NOMO-1 treated with DMSO at 0.1 percent for 48 hours (cell line): ENCODE data around the gene SLITRK5.

ENCODE experiments used
- DNase-seq: peaks from one replicate; lab custom pipeline; 2025; ENCODE audit not compliant: unreplicated experiment; lab: John Stamatoyannopoulos, UW

SLITRK5 gene, protein sequence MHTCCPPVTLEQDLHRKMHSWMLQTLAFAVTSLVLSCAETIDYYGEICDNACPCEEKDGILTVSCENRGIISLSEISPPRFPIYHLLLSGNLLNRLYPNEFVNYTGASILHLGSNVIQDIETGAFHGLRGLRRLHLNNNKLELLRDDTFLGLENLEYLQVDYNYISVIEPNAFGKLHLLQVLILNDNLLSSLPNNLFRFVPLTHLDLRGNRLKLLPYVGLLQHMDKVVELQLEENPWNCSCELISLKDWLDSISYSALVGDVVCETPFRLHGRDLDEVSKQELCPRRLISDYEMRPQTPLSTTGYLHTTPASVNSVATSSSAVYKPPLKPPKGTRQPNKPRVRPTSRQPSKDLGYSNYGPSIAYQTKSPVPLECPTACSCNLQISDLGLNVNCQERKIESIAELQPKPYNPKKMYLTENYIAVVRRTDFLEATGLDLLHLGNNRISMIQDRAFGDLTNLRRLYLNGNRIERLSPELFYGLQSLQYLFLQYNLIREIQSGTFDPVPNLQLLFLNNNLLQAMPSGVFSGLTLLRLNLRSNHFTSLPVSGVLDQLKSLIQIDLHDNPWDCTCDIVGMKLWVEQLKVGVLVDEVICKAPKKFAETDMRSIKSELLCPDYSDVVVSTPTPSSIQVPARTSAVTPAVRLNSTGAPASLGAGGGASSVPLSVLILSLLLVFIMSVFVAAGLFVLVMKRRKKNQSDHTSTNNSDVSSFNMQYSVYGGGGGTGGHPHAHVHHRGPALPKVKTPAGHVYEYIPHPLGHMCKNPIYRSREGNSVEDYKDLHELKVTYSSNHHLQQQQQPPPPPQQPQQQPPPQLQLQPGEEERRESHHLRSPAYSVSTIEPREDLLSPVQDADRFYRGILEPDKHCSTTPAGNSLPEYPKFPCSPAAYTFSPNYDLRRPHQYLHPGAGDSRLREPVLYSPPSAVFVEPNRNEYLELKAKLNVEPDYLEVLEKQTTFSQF

GRCh38 chr13:87671031-87671752, at the start of gene SLITRK5:
SLITRK5 (plus strand) TSS chr13:87671371; CDS start chr13:87675389, 4,018 bp downstream.
- DNase-seq: peak; percentile 76

GRCh38 chr13:87622971-87623370, 48.2 kb upstream of the SLITRK5 start:
- DNase-seq: no peak

DNA sequence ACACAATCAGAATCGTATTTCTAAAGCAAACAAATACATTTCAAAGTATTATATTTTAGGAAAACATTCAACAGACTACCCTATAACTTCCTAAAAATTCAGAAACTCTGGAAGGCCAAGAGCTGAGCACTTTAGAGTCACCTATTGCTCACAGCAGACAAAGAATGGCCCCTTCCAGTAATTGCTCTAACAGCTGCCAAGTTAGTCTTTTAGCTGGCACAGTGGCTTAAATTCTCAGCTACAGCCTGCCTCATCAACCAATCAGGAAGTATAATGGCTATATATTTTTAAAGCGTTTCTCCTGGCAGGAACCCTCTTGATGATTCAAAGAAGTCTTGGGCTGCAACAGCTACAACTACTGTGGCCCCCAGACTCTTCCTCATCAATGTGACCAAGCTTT, 14.9 kb upstream of the SLITRK5 start:
- DNase-seq: no peak

- DNase-seq: no peak
Observed at GRCh38 chr13:87661471-87661870, 9.7 kb upstream of the SLITRK5 start.

GRCh38 chr13:87666831-87667230, 4.3 kb upstream of the SLITRK5 start:
- DNase-seq: no peak

GRCh38 chr13:87667686-87668085, 3.5 kb upstream of the SLITRK5 start:
- DNase-seq: no peak

GRCh38 chr13:87669379-87669978, 1.7 kb upstream of the SLITRK5 start:
- peak; percentile 29 for DNase-seq

DNA sequence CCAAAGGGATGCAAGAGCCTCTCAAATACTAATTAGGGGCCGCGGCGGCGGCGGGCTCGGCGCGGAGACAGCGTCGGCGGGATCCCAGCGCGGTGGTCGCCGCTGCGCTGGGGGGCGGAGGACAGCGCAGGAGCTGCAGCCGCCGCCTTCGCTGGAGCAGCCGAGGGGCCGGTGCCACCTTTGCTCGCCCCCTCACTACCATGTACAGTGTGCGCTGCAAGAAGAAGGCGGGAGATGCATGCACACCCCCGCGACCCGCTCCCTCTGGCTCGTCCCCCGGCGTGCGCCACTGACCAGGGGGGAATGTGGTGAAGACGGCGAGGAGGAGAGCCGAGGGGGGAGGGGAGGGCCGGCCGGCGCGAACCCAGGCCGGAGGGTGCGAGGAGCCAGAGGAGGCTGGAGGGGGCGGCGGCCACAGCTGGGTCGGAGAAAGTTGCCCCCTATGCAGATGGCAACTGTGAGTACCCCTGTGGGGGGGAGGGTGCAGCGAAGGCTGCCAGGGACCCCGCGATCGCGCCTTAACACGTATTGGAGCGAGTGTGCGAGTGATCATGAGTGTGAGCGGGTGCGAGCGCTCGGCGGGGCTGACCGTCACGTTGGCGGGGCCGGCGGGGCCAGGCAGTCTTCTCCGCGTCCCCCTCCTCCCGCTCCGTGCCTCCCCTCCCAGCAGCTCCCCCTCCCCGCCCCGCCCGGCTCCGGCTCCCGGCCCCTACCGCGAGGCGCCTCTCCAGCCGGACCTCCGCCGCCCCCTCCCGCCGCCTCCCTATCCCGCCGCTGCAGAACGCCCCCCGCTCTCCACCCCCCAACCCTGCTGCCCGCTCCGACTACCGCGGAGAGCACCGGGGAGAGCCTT, 808 bp downstream of the SLITRK5 start:
- no peak for DNase-seq

DNA sequence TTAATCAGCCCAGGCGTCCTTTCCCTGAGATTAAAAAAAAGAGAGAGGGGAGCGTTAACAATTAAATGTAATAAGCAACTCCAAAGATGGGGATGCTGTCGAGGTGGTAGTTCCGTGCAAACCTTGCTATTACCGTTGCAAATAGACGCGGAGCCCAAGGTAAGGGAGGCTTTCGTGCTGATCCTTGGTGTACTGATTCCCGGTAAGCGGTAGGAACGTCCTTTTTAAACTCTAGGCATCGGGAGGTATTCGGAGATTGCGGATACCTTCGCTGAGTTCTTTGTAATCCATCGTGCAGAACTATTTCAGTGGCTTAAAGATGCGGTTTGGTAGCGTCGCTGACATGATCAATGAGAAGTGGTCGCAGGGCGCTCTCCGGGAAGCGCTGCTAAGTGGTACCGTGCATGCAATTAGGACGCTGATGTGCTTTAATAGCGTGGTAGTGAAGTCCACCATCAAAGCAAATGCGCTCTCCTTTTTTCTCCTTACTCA, 3.1 kb downstream of the SLITRK5 start:
- DNase-seq: no peak

- no peak for DNase-seq
Observed at GRCh38 chr13:87675851-87676250, 4.7 kb downstream of the SLITRK5 start.

- DNase-seq: no peak
Observed at GRCh38 chr13:87676254-87677042, 5.3 kb downstream of the SLITRK5 start.

- DNase-seq: no peak
Observed at GRCh38 chr13:87677043-87677495, 5.9 kb downstream of the SLITRK5 start.

DNA sequence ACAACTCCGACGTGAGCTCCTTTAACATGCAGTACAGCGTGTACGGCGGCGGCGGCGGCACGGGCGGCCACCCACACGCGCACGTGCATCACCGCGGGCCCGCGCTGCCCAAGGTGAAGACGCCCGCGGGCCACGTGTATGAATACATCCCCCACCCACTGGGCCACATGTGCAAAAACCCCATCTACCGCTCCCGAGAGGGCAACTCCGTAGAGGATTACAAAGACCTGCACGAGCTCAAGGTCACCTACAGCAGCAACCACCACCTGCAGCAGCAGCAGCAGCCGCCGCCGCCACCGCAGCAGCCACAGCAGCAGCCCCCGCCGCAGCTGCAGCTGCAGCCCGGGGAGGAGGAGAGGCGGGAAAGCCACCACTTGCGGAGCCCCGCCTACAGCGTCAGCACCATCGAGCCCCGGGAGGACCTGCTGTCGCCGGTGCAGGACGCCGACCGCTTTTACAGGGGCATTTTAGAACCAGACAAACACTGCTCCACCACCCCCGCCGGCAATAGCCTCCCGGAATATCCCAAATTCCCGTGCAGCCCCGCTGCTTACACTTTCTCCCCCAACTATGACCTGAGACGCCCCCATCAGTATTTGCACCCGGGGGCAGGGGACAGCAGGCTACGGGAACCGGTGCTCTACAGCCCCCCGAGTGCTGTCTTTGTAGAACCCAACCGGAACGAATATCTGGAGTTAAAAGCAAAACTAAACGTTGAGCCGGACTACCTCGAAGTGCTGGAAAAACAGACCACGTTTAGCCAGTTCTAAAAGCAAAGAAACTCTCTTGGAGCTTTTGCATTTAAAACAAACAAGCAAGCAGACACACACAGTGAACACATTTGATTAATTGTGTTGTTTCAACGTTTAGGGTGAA, 6.6 kb downstream of the SLITRK5 start:
- DNase-seq: peak; percentile 20

DNA sequence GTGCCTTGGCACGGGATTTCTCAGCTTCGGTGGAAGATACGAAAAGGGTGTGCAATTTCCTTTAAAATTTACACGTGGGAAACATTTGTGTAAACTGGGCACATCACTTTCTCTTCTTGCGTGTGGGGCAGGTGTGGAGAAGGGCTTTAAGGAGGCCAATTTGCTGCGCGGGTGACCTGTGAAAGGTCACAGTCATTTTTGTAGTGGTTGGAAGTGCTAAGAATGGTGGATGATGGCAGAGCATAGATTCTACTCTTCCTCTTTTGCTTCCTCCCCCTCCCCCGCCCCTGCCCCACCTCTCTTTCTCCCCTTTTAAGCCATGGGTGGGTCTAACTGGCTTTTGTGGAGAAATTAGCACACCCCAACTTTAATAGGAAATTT, 7.2 kb downstream of the SLITRK5 start:
- DNase-seq: peak; percentile 9

GRCh38 chr13:87680298-87680697, 9.1 kb downstream of the SLITRK5 start:
- no peak for DNase-seq

- DNase-seq: no peak
Observed at GRCh38 chr13:87684850-87685742, 13.9 kb downstream of the SLITRK5 start.

GRCh38 chr13:87696458-87696857, 25.3 kb downstream of the SLITRK5 start:
- no peak for DNase-seq
